ENCODE measurements around the gene ISM1. TPM values are rescaled to one million over a fixed set of nuclear protein-coding genes. Genes with fewer than 3 reads are reported as not detected.

The ISM1 gene
- polyA plus RNA-seq, 1 donor from 2014 or later = not detected

- H3K9me2 ChIP-seq (ENCODE audit: insufficient read depth, low read length) = no peaks in the 10 kb centered on the region
- H3K9ac ChIP-seq (ENCODE audit: low read length) = no peak overlapping the region
- H3K27me3 ChIP-seq (ENCODE audit: insufficient read depth, low read depth, low read length) = no peaks in the 10 kb centered on the region
- H3K79me2 ChIP-seq (replicated peaks; ENCODE audit: insufficient read depth, low read length) = no peaks in the 10 kb centered on the region
- H3K36me3 ChIP-seq (ENCODE audit: insufficient read depth, low read length) = no peaks in the 10 kb centered on the region
- no peaks in the 10 kb centered on the region for H4K20me1 ChIP-seq (ENCODE audit: insufficient read depth)
- no peak overlapping the region for H2AFZ ChIP-seq (ENCODE audit: low read depth, low read length)
- H3K9me3 ChIP-seq (ENCODE audit: low read length) = no peaks in the 10 kb centered on the region
- no peaks in the 10 kb centered on the region for H3F3A ChIP-seq (ENCODE audit: insufficient read depth, low read length, poor library complexity, severe bottlenecking)
- no peak overlapping the region for H3K4me3 ChIP-seq (ENCODE audit: low read length)
- no peak for TF ChIP-seq EP300 (conservative IDR thresholded peaks at IDR 0.05; ENCODE audit: poor library complexity, severe bottlenecking)
- no peak for TF ChIP-seq EZH2 (IDR thresholded peaks at IDR 0.05; ENCODE audit: borderline replicate concordance, insufficient read depth, low read length, poor library complexity, severe bottlenecking)
- no peak for TF ChIP-seq TAF1 (IDR thresholded peaks at IDR 0.05; ENCODE audit: low read depth)
- TF ChIP-seq REST (IDR thresholded peaks at IDR 0.05; ENCODE audit: borderline replicate concordance) = no peak
- TF ChIP-seq SMC3 (conservative IDR thresholded peaks at IDR 0.05; ENCODE audit: poor library complexity) = no peak
- TF ChIP-seq CTCF (IDR thresholded peaks at IDR 0.05; ENCODE audit: poor library complexity, severe bottlenecking) = no peak
- TF ChIP-seq POLR2AphosphoS5 (IDR thresholded peaks at IDR 0.05) = no peak
- TF ChIP-seq RAD21 (conservative IDR thresholded peaks at IDR 0.05) = no peak
- no peak for TF ChIP-seq MXI1 (conservative IDR thresholded peaks at IDR 0.05; ENCODE audit: poor library complexity, severe bottlenecking)
- no peak overlapping the region for H3K27ac ChIP-seq (ENCODE audit: low read length)
- H3K4me2 ChIP-seq (ENCODE audit: low read length) = no peak overlapping the region
These were observed 39.7 kb downstream of the ISM1 start for GRCh38 chr20:13260650-13261279.

GRCh38 chr20:13261460-13262301 is 40.6 kb downstream of the ISM1 start:
- Histone ChIP-seq H3F3A (ENCODE audit: insufficient read depth, low read length, poor library complexity, severe bottlenecking) (no peaks in the 10 kb centered on the region), H3K9me2 (ENCODE audit: insufficient read depth, low read length) (no peaks in the 10 kb centered on the region), H3K4me3 (ENCODE audit: low read length) (no peak overlapping the region), H3K9me3 (ENCODE audit: low read length) (no peaks in the 10 kb centered on the region), H3K4me2 (ENCODE audit: low read length) (no peak overlapping the region), H3K79me2 (replicated peaks; ENCODE audit: insufficient read depth, low read length) (no peaks in the 10 kb centered on the region), H4K20me1 (ENCODE audit: insufficient read depth) (no peaks in the 10 kb centered on the region), H3K9ac (ENCODE audit: low read length) (no peak overlapping the region), H3K27me3 (ENCODE audit: insufficient read depth, low read depth, low read length) (no peaks in the 10 kb centered on the region), H3K36me3 (ENCODE audit: insufficient read depth, low read length) (no peaks in the 10 kb centered on the region), H2AFZ (ENCODE audit: low read depth, low read length) (no peak overlapping the region), H3K27ac (ENCODE audit: low read length) (no peak overlapping the region)
- TF ChIP-seq RAD21 (conservative IDR thresholded peaks at IDR 0.05) (no peak), MXI1 (conservative IDR thresholded peaks at IDR 0.05; ENCODE audit: poor library complexity, severe bottlenecking) (no peak), REST (IDR thresholded peaks at IDR 0.05; ENCODE audit: borderline replicate concordance) (no peak), SMC3 (conservative IDR thresholded peaks at IDR 0.05; ENCODE audit: poor library complexity) (no peak), POLR2AphosphoS5 (IDR thresholded peaks at IDR 0.05) (no peak), TAF1 (IDR thresholded peaks at IDR 0.05; ENCODE audit: low read depth) (no peak), EZH2 (IDR thresholded peaks at IDR 0.05; ENCODE audit: borderline replicate concordance, insufficient read depth, low read length, poor library complexity, severe bottlenecking) (no peak), EP300 (conservative IDR thresholded peaks at IDR 0.05; ENCODE audit: poor library complexity, severe bottlenecking) (no peak), CTCF (IDR thresholded peaks at IDR 0.05; ENCODE audit: poor library complexity, severe bottlenecking) (no peak)

Measured in neural cell (in vitro differentiated cells).